ENCODE results near the gene STAC2.
A peak's percentile ranks its signal among the peaks of the same experiment; 100 is the strongest.

DNA sequence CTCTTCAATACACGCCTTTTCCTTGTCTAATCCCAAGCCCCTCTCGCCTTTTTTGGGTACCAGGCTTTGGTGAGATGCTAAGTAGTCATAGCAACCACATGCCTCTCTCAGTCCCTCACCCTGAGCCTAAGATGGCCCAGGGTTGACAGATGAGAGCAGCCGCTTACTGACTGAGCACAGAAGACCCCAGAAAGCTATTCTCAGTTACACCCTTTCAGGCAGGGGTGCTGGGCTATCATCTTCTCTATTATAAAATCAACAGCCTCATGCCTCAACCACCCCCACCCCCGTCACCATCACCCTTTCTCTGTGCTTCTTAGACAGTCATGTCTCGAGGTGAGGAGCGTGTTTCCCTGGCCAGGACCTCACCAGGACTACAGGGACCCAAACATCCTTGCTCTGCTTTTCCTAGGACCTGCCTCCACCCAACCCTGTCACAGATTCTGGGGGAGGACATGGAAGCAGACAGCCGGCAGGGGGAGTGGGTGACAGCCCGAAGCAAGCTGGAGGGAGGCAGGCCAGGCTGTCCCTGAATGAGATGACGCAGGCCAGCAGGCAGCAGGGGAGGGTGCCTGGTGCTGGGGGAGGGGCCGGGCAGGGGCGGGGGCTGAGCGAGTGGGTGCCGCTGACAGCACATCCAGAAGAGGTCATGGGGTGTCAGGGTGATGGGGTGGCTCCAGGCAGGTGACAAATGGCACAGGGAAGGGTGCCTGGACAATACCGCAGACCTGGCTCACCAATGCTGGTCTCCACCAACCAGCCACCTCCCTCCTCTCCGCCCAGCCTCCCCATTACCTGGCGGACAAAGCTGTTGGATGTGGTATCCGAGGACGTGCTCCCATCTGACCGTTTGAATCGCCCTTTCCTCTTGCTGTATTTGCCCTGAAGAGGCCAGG lies 31.4 kb downstream of the STAC2 start:
- TF ChIP-seq, protein P1, sequence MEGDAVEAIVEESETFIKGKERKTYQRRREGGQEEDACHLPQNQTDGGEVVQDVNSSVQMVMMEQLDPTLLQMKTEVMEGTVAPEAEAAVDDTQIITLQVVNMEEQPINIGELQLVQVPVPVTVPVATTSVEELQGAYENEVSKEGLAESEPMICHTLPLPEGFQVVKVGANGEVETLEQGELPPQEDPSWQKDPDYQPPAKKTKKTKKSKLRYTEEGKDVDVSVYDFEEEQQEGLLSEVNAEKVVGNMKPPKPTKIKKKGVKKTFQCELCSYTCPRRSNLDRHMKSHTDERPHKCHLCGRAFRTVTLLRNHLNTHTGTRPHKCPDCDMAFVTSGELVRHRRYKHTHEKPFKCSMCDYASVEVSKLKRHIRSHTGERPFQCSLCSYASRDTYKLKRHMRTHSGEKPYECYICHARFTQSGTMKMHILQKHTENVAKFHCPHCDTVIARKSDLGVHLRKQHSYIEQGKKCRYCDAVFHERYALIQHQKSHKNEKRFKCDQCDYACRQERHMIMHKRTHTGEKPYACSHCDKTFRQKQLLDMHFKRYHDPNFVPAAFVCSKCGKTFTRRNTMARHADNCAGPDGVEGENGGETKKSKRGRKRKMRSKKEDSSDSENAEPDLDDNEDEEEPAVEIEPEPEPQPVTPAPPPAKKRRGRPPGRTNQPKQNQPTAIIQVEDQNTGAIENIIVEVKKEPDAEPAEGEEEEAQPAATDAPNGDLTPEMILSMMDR (IDR thresholded peaks at IDR 0.05): peak in 5 of 6 experiments; percentile 39 to 55 (median 43)
- no peak for TF ChIP-seq POLR2A (IDR thresholded peaks at IDR 0.05)

Measured in adrenal gland (tissue), 5 donors.